ENCODE results near the gene CCNA1. TPM values are rescaled to one million over a fixed set of nuclear protein-coding genes. Genes with fewer than 3 reads are reported as not detected.

The CCNA1 gene
- total and polyA plus RNA-seq, 2 of the 13 experiments (the other 11 are each of a cell fraction or from before 2014, with no cell fraction given), result not detected

DNA sequence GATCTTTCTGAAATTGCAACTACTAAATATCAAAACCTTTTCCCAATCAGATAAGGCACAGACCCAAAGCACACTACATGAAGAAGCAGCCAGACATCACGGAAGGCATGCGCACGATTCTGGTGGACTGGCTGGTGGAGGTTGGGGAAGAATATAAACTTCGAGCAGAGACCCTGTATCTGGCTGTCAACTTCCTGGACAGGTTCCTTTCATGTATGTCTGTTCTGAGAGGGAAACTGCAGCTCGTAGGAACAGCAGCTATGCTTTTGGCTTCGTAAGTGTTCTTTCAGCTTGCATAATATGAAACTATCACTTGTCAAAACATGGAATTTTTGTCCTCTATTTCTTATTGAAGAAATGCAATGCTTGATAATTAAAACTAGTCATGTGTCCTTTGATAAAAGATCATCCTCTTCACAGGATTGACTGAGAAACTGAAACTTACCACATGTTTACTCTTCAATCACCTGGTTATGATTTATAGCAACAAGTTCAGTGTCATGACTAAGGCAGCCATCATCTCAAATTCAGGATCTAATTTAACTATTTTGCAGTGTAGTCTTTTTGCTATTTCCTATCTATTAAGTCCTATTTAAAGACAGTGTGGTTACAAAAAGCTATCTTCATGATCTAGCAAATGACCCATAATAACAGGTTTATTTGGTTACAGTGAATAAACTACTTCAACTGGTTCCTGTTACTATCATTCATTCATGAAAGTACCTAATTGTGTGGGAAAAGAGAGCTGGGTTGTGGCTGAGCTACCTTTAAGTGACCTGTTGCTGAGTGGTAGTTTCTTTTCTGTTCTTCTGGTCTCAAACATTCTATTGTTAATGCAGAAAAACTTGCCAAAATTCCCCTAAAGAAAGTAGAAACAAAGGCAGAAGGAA is 6.5 kb downstream of the CCNA1 start:
- no TSS peak for BruUV-seq (replicated peaks)
- intact Hi-C loops (cut with micrococcal nuclease; ENCODE audit: unreplicated experiment) (no loop called here), in situ Hi-C loops (cut with HindIII; ENCODE audit: extremely low pct_ligation_motif_present, low pct_unique_long_range_greater_than_20kb) (no loop called here)
- no peak overlapping the region for H3K4me3 ChIP-seq (replicated peaks in 1 of 3; ENCODE audit: insufficient read depth in 1 of 3, low read depth in 2 of 3, low read length in 3 of 3)
- H3K4me1 ChIP-seq (ENCODE audit: insufficient read depth, low read length), result no peaks in the 10 kb centered on the region
- no peak overlapping the region for H3K4me2 ChIP-seq (ENCODE audit: low read depth, low read length)
- H3K27me3 ChIP-seq (ENCODE audit: control insufficient read depth in 1 of 2, insufficient read depth in 2 of 2, low read length in 2 of 2), result 0 out of 5 replicates have a peak, but pooled peaks cover 0 to 8% of the 10 kb centered on the region in 2 experiments
- ChIA-PET POLR2A (no interaction called here), CTCF (ENCODE audit: low intra/inter-chr PET ratio, low total read pairs) (no interaction called here)
- ATAC-seq (no peak), FAIRE-seq (no peak), DNase-seq (ENCODE audit: low spot score) (no peak)
- H3K27ac ChIP-seq (ENCODE audit: extremely low read length, insufficient read depth, low read length), result no peak overlapping the region
- no peak overlapping the region for H2AFZ ChIP-seq (ENCODE audit: low read length)
- 36% methylated on average over 6 of the region's 6 CpGs for WGBS (ENCODE audit: low lambda C conversion rate)
- TF ChIP-seq MIER2 (CRISPR knock-in tag; IDR thresholded peaks at IDR 0.05), result no peak
- no peak for TF ChIP-seq HDAC1 (CRISPR knock-in tag; IDR thresholded peaks at IDR 0.05)
- TF ChIP-seq PHF21A (CRISPR knock-in tag; IDR thresholded peaks at IDR 0.05), result no peak
- TF ChIP-seq, protein P1, sequence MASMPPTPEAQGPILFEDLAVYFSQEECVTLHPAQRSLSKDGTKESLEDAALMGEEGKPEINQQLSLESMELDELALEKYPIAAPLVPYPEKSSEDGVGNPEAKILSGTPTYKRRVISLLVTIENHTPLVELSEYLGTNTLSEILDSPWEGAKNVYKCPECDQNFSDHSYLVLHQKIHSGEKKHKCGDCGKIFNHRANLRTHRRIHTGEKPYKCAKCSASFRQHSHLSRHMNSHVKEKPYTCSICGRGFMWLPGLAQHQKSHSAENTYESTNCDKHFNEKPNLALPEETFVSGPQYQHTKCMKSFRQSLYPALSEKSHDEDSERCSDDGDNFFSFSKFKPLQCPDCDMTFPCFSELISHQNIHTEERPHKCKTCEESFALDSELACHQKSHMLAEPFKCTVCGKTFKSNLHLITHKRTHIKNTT (CRISPR knock-in tag; IDR thresholded peaks at IDR 0.05), result no peak
- H4K20me1 ChIP-seq (ENCODE audit: insufficient read depth, low read length), result no peaks in the 10 kb centered on the region
- H3K9me3 ChIP-seq (ENCODE audit: low read length), result no peaks in the 10 kb centered on the region
- no peak overlapping the region for H3K9ac ChIP-seq (ENCODE audit: insufficient read depth, low read depth, low read length)
- no peaks in the 10 kb centered on the region for H3K36me3 ChIP-seq (replicated peaks in 1 of 2; ENCODE audit: control insufficient read depth in 1 of 2, insufficient read depth in 2 of 2, low read length in 2 of 2)
- H3K79me2 ChIP-seq (ENCODE audit: insufficient read depth, low read length), result no peaks in the 10 kb centered on the region

DNA sequence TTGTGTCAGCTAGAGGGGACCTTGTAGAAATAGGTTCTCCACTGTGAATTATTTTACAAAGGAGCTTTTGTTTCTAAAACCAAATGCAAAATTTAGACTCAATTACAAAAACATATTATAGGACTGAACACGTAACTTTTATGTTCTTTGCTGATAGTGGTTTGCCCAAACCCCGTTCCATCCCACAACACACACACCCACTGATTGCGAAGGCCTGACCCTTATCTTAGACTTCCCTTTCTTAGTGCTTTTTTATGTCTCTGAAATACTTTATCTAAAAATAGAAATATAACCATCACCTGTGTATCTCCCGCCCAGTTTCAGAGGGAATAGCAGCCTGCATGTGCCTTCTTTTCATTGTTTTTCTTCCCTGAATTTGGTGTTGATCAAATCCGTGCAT is 13.0 kb downstream of the CCNA1 start:
- H3K27me3 ChIP-seq (ENCODE audit: control insufficient read depth in 1 of 2, insufficient read depth in 2 of 2, low read length in 2 of 2), result peaks cover 1 to 3% of the 10 kb centered on the region in 2 experiments; a peak in 1 of 5 replicates
- no peaks in the 10 kb centered on the region for H3K79me2 ChIP-seq (ENCODE audit: insufficient read depth, low read length)
- DNase-seq (ENCODE audit: low spot score) (no peak), FAIRE-seq (no peak), ATAC-seq (no peak)
- POLR2A ChIA-PET, result no interaction called here
- WGBS (ENCODE audit: low lambda C conversion rate), result 14% methylated on average over 5 of the region's 5 CpGs
- H3K9me3 ChIP-seq (ENCODE audit: low read length), result no peaks in the 10 kb centered on the region
- in situ Hi-C loops (cut with HindIII; ENCODE audit: extremely low pct_ligation_motif_present, low pct_unique_long_range_greater_than_20kb) (no loop called here), intact Hi-C loops (cut with micrococcal nuclease; ENCODE audit: unreplicated experiment) (no loop called here)
- H4K20me1 ChIP-seq (ENCODE audit: insufficient read depth, low read length), result no peaks in the 10 kb centered on the region
- H3K4me3 ChIP-seq (replicated peaks in 1 of 3; ENCODE audit: insufficient read depth in 1 of 3, low read depth in 2 of 3, low read length in 3 of 3), result no peak overlapping the region
- H3K27ac ChIP-seq (ENCODE audit: extremely low read length, insufficient read depth, low read length), result no peak overlapping the region
- no peaks in the 10 kb centered on the region for H3K36me3 ChIP-seq (replicated peaks in 1 of 2; ENCODE audit: control insufficient read depth in 1 of 2, insufficient read depth in 2 of 2, low read length in 2 of 2)
- CTCF ChIA-PET (ENCODE audit: low intra/inter-chr PET ratio, low total read pairs), result no interaction called here
- H2AFZ ChIP-seq (ENCODE audit: low read length), result no peak overlapping the region
- BruUV-seq (replicated peaks), result no TSS peak
- no peak overlapping the region for H3K9ac ChIP-seq (ENCODE audit: insufficient read depth, low read depth, low read length)
- H3K4me2 ChIP-seq (ENCODE audit: low read depth, low read length), result no peak overlapping the region
- H3K4me1 ChIP-seq (ENCODE audit: insufficient read depth, low read length), result no peaks in the 10 kb centered on the region
- TF ChIP-seq NCOA2 (CRISPR knock-in tag; IDR thresholded peaks at IDR 0.05), result no peak
- no peak for TF ChIP-seq XRCC5 (optimal IDR thresholded peaks at IDR 0.05; ENCODE audit: low read length)
- TF ChIP-seq ZNF430 (CRISPR knock-in tag; IDR thresholded peaks at IDR 0.05), result no peak
- no peak for TF ChIP-seq HOXA7 (CRISPR knock-in tag; IDR thresholded peaks at IDR 0.05)
- TF ChIP-seq HDAC1 (CRISPR knock-in tag; IDR thresholded peaks at IDR 0.05), result no peak
- TF ChIP-seq, protein P2, sequence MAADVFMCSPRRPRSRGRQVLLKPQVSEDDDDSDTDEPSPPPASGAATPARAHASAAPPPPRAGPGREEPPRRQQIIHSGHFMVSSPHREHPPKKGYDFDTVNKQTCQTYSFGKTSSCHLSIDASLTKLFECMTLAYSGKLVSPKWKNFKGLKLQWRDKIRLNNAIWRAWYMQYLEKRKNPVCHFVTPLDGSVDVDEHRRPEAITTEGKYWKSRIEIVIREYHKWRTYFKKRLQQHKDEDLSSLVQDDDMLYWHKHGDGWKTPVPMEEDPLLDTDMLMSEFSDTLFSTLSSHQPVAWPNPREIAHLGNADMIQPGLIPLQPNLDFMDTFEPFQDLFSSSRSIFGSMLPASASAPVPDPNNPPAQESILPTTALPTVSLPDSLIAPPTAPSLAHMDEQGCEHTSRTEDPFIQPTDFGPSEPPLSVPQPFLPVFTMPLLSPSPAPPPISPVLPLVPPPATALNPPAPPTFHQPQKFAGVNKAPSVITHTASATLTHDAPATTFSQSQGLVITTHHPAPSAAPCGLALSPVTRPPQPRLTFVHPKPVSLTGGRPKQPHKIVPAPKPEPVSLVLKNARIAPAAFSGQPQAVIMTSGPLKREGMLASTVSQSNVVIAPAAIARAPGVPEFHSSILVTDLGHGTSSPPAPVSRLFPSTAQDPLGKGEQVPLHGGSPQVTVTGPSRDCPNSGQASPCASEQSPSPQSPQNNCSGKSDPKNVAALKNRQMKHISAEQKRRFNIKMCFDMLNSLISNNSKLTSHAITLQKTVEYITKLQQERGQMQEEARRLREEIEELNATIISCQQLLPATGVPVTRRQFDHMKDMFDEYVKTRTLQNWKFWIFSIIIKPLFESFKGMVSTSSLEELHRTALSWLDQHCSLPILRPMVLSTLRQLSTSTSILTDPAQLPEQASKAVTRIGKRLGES (CRISPR knock-in tag; IDR thresholded peaks at IDR 0.05; ENCODE audit: borderline replicate concordance), result no peak
- no peak for TF ChIP-seq ZMYM4 (CRISPR knock-in tag; IDR thresholded peaks at IDR 0.05)
- no peak for TF ChIP-seq ZNF788 (CRISPR knock-in tag; IDR thresholded peaks at IDR 0.05; ENCODE audit: borderline replicate concordance)

All from HepG2 (cell line).